Neural cell (in vitro differentiated cells): ENCODE results near the gene ZRANB3. TPM values are rescaled to one million over a fixed set of nuclear protein-coding genes. Genes with fewer than 3 reads are reported as not detected.
"Not testable (repeated sequence)": the region's sequence is repeated elsewhere in the genome, so short reads cannot be mapped to it uniquely, and the experiment has no call there.

Experiments used
- H2AFZ ChIP-seq: fragments of 200-600, 300-800 bp; sonication (generic), shearing (Covaris generic); 2 replicates; pipeline ENCODE4 v1.6.0; 2014; ENCODE audit warnings: low read depth, mild to moderate bottlenecking, antibody characterized with exemption, low read length, moderate library complexity
- H3F3A ChIP-seq: fragments of 200-600 bp; shearing (Covaris generic); 2 replicates; pipeline ENCODE4 v1.6.1; 2016; ENCODE audit warnings: mild to moderate bottlenecking, moderate library complexity, mixed read lengths, antibody characterized with exemption, low read length; ENCODE audit not compliant: insufficient read depth, poor library complexity, severe bottlenecking
- H3K27ac ChIP-seq: fragments of 200-600, 300-800 bp; sonication (generic), shearing (Covaris generic); 2 replicates; pipeline ENCODE4 v1.5.1; 2014; ENCODE audit warnings: mild to moderate bottlenecking, low read length, moderate library complexity
- H3K27me3 ChIP-seq: fragments of 300-800, 200-600 bp; sonication (generic), shearing (Covaris generic); 2 replicates; pipeline ENCODE4 v1.6.0; 2014; ENCODE audit warnings: mild to moderate bottlenecking, low read depth, low read length, moderate library complexity; ENCODE audit not compliant: insufficient read depth
- H3K36me3 ChIP-seq: fragments of 300-800, 200-600 bp; sonication (generic), shearing (Covaris generic); 2 replicates; pipeline ENCODE4 v1.5.1; 2014; ENCODE audit warnings: mild to moderate bottlenecking, antibody characterized with exemption, low read length, moderate library complexity; ENCODE audit not compliant: insufficient read depth
- H3K4me2 ChIP-seq: fragments of 300-800, 200-600 bp; sonication (generic), shearing (Covaris generic); 2 replicates; pipeline ENCODE4 v1.6.0; 2014; ENCODE audit warnings: mild to moderate bottlenecking, low read length
- H3K4me3 ChIP-seq: fragments of 300-800, 200-600 bp; sonication (generic), shearing (Covaris generic); 2 replicates; pipeline ENCODE4 v1.5.1; 2014; ENCODE audit warnings: mild to moderate bottlenecking, low read length, moderate library complexity
- H3K79me2 ChIP-seq: fragments of 200-600 bp; shearing (Covaris generic); replicated peaks from 2 replicates; pipeline ENCODE4 v1.6.0; 2014; ENCODE audit warnings: mild to moderate bottlenecking, low read length, moderate library complexity; ENCODE audit not compliant: insufficient read depth
- H3K9ac ChIP-seq: fragments of 300-800, 200-600 bp; sonication (generic), shearing (Covaris generic); 2 replicates; pipeline ENCODE4 v1.6.1; 2016; ENCODE audit warnings: mild to moderate bottlenecking, low read length, mixed read lengths
- H3K9me2 ChIP-seq: fragments of 200-600 bp; shearing (Covaris generic); 2 replicates; pipeline ENCODE4 v1.6.1; 2016; ENCODE audit warnings: mild to moderate bottlenecking, low read length, mixed read lengths; ENCODE audit not compliant: insufficient read depth
- H3K9me3 ChIP-seq: fragments of 200-600, 300-800 bp; sonication (generic), shearing (Covaris generic); 2 replicates; pipeline ENCODE4 v1.6.1; 2016; ENCODE audit warnings: mild to moderate bottlenecking, mixed run types, low read length, moderate library complexity, mixed read lengths
- H4K20me1 ChIP-seq: fragments of 200-600 bp; shearing (Covaris generic); 2 replicates; pipeline ENCODE4 v1.6.1; 2016; ENCODE audit warnings: mild to moderate bottlenecking, mixed run types; ENCODE audit not compliant: insufficient read depth
- EP300 ChIP-seq: fragments of 450-650 bp; conservative IDR thresholded peaks from 2 replicates; pipeline ENCODE4 v1.6.1; 2014; ENCODE audit warnings: antibody characterized with exemption, mild to moderate bottlenecking, moderate library complexity; ENCODE audit not compliant: poor library complexity, severe bottlenecking
- EZH2 ChIP-seq: fragments of 200-600, 300-800 bp; shearing (Covaris generic), sonication (generic); IDR thresholded peaks from 2 replicates; pipeline ENCODE4 v1.6.1; 2014; ENCODE audit warnings: antibody characterized with exemption, low read length, borderline replicate concordance, mild to moderate bottlenecking; ENCODE audit not compliant: insufficient read depth, poor library complexity, severe bottlenecking
- MXI1 ChIP-seq: fragments of 450-650 bp; conservative IDR thresholded peaks from 2 replicates; pipeline ENCODE4 v1.6.1; 2014; ENCODE audit warnings: antibody characterized with exemption, mild to moderate bottlenecking; ENCODE audit not compliant: poor library complexity, severe bottlenecking
- POLR2AphosphoS5 ChIP-seq: IDR thresholded peaks from 2 replicates; pipeline ENCODE4 v1.6.1; 2012
- RAD21 ChIP-seq: fragments of 450-650 bp; conservative IDR thresholded peaks from 2 replicates; pipeline ENCODE4 v1.6.1; 2014; ENCODE audit warnings: antibody characterized with exemption, mild to moderate bottlenecking, moderate library complexity
- SMC3 ChIP-seq: fragments of 450-650 bp; conservative IDR thresholded peaks from 2 replicates; pipeline ENCODE4 v1.6.1; 2014; ENCODE audit warnings: antibody characterized with exemption, mild to moderate bottlenecking, moderate library complexity; ENCODE audit not compliant: poor library complexity
- TAF1 ChIP-seq: IDR thresholded peaks from 2 replicates; pipeline ENCODE4 v1.6.1; 2012; ENCODE audit warnings: low read depth
- polyA plus RNA-seq: library from polyadenylated mRNA; depleted of rRNA; stranded (reverse); fragments of >200 nt; gene quantifications from 2 replicates; pipeline ENCODE4 v1.2.3, GENCODE V29; 2014
- TF ChIP-seq, protein P1 (sequence below): IDR thresholded peaks from 2 replicates; pipeline ENCODE4 v1.6.1; 2012; ENCODE audit warnings: borderline replicate concordance
- TF ChIP-seq, protein P2 (sequence below): fragments of 450-650 bp; IDR thresholded peaks from 2 replicates; pipeline ENCODE4 v1.5.1; 2014; ENCODE audit warnings: antibody characterized with exemption, mild to moderate bottlenecking, moderate library complexity; ENCODE audit not compliant: poor library complexity, severe bottlenecking

ZRANB3 gene
- polyA plus RNA-seq, 1 donor from 2014 or later: 3.5 TPM

DNA sequence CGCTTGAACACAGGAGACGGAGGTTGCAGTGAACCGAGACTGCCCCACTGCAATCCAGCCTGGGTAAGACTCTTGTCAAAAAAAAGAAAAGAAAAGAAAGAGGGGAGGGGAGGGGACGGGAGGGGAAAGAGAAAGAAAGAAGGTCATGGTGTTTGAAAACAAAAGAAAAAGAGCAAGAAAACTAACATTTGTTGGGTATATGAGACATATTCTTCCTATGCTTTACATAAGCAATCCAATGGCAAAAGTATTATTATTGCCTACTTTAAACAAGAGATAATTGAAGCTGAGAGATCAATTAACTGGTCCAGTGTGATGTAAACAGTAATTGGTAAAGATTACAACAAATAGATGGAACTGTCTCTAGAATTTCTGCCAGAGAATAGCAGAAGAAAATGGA is 157.3 kb downstream of the ZRANB3 start:
- H3K4me2 ChIP-seq: no peak overlapping the region
- no peak overlapping the region for H3K4me3 ChIP-seq
- no peaks in the 10 kb centered on the region for H3K79me2 ChIP-seq
- TF ChIP-seq EP300 (no peak), TAF1 (no peak), EZH2 (no peak), RAD21 (no peak), POLR2AphosphoS5 (no peak), SMC3 (no peak), MXI1 (no peak)
- TF ChIP-seq, protein P1, sequence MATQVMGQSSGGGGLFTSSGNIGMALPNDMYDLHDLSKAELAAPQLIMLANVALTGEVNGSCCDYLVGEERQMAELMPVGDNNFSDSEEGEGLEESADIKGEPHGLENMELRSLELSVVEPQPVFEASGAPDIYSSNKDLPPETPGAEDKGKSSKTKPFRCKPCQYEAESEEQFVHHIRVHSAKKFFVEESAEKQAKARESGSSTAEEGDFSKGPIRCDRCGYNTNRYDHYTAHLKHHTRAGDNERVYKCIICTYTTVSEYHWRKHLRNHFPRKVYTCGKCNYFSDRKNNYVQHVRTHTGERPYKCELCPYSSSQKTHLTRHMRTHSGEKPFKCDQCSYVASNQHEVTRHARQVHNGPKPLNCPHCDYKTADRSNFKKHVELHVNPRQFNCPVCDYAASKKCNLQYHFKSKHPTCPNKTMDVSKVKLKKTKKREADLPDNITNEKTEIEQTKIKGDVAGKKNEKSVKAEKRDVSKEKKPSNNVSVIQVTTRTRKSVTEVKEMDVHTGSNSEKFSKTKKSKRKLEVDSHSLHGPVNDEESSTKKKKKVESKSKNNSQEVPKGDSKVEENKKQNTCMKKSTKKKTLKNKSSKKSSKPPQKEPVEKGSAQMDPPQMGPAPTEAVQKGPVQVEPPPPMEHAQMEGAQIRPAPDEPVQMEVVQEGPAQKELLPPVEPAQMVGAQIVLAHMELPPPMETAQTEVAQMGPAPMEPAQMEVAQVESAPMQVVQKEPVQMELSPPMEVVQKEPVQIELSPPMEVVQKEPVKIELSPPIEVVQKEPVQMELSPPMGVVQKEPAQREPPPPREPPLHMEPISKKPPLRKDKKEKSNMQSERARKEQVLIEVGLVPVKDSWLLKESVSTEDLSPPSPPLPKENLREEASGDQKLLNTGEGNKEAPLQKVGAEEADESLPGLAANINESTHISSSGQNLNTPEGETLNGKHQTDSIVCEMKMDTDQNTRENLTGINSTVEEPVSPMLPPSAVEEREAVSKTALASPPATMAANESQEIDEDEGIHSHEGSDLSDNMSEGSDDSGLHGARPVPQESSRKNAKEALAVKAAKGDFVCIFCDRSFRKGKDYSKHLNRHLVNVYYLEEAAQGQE: no peak
- TF ChIP-seq, protein P2, sequence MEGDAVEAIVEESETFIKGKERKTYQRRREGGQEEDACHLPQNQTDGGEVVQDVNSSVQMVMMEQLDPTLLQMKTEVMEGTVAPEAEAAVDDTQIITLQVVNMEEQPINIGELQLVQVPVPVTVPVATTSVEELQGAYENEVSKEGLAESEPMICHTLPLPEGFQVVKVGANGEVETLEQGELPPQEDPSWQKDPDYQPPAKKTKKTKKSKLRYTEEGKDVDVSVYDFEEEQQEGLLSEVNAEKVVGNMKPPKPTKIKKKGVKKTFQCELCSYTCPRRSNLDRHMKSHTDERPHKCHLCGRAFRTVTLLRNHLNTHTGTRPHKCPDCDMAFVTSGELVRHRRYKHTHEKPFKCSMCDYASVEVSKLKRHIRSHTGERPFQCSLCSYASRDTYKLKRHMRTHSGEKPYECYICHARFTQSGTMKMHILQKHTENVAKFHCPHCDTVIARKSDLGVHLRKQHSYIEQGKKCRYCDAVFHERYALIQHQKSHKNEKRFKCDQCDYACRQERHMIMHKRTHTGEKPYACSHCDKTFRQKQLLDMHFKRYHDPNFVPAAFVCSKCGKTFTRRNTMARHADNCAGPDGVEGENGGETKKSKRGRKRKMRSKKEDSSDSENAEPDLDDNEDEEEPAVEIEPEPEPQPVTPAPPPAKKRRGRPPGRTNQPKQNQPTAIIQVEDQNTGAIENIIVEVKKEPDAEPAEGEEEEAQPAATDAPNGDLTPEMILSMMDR: no peak
- H3K27me3 ChIP-seq: no peaks in the 10 kb centered on the region
- no peaks in the 10 kb centered on the region for H3K9me2 ChIP-seq
- no peaks in the 10 kb centered on the region for H4K20me1 ChIP-seq
- no peak overlapping the region for H3K9ac ChIP-seq
- H3K27ac ChIP-seq: no peak overlapping the region
- H3F3A ChIP-seq: no peaks in the 10 kb centered on the region
- H2AFZ ChIP-seq: no peak overlapping the region
- no peaks in the 10 kb centered on the region for H3K36me3 ChIP-seq
- no peaks in the 10 kb centered on the region for H3K9me3 ChIP-seq

DNA sequence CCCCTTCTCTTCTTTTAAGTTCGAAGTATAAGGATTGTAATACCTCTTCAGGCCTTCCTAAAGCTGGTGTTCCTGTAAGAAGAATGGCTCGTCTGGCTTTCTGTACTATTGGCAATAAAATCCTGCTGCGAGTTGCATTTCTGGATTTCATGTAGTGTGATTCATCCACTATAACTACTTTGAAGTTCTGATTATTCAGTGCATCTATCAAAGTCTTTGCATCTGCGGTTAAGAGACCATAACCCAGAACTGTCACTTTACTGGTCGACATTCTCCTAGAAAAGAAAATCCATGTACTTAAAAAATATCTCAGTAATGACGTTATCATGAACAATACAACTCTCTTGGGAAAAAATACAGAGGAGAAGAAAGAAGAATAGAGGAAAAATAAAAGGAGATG is 181.1 kb downstream of the ZRANB3 start:
- no peaks in the 10 kb centered on the region for H3K36me3 ChIP-seq
- no peaks in the 10 kb centered on the region for H3K9me3 ChIP-seq
- H3K9ac ChIP-seq: no peak overlapping the region
- H3K79me2 ChIP-seq: no peaks in the 10 kb centered on the region
- TF ChIP-seq POLR2AphosphoS5 (no peak), RAD21 (no peak), EZH2 (no peak), MXI1 (no peak), TAF1 (no peak), SMC3 (no peak), EP300 (no peak)
- TF ChIP-seq, protein P2: no peak
- TF ChIP-seq, protein P1: no peak
- H3K27me3 ChIP-seq: no peaks in the 10 kb centered on the region
- H3K4me2 ChIP-seq: no peak overlapping the region
- H3K9me2 ChIP-seq: no peaks in the 10 kb centered on the region
- H2AFZ ChIP-seq: no peak overlapping the region
- H3K27ac ChIP-seq: no peak overlapping the region
- H4K20me1 ChIP-seq: no peaks in the 10 kb centered on the region
- no peaks in the 10 kb centered on the region for H3F3A ChIP-seq
- H3K4me3 ChIP-seq: no peak overlapping the region

DNA sequence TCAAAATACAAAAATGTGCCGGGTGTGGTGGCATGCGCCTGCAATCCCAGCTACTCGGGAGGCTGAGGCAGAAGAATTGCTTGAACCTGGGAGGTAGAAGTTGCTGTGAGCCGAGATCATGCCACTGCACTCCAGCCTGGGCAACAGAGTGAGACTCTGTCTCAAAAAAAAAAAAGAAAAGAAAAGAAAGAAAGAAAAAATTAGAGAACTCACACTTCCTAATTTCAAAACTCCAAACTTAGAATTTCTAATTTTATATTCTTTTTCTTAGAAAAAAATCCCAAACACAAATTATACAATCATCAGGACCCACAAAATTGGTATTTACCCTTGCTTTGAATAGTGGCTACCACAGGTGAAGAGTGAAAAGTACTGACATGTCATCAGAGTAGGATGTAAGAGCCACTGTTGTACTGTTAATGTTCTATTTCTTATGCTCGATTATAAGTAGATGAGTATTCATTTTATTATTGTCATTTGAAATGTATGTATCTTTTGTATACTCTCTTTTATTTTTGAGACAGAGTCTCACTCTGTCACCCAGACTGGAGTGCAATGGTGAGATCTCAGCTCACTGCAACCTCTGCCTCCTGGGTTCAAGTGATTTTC is 182.8 kb downstream of the ZRANB3 start:
- H3K9ac ChIP-seq, H3K9me2 ChIP-seq, H3K4me3 ChIP-seq, H2AFZ ChIP-seq, H4K20me1 ChIP-seq, H3K9me3 ChIP-seq, H3K27ac ChIP-seq, H3F3A ChIP-seq, H3K79me2 ChIP-seq, H3K36me3 ChIP-seq, H3K4me2 ChIP-seq, H3K27me3 ChIP-seq: not testable (repeated sequence)
